C4-2B (cell line): ENCODE measurements around the gene TOR4A.

Source experiments
- H3K27ac ChIP-seq: fragments of 450-650 bp; 2 replicates; pipeline ENCODE4 v1.5.1; 2017
- ZFX ChIP-seq: fragments of 450-650 bp; IDR thresholded peaks from 2 replicates; pipeline ENCODE4 v1.6.1; 2017
- TF ChIP-seq, protein P1 (sequence below): fragments of 450-650 bp; conservative IDR thresholded peaks from 2 replicates; pipeline ENCODE4 v1.5.1; 2017; ENCODE audit warnings: mild to moderate bottlenecking

TOR4A gene

DNA sequence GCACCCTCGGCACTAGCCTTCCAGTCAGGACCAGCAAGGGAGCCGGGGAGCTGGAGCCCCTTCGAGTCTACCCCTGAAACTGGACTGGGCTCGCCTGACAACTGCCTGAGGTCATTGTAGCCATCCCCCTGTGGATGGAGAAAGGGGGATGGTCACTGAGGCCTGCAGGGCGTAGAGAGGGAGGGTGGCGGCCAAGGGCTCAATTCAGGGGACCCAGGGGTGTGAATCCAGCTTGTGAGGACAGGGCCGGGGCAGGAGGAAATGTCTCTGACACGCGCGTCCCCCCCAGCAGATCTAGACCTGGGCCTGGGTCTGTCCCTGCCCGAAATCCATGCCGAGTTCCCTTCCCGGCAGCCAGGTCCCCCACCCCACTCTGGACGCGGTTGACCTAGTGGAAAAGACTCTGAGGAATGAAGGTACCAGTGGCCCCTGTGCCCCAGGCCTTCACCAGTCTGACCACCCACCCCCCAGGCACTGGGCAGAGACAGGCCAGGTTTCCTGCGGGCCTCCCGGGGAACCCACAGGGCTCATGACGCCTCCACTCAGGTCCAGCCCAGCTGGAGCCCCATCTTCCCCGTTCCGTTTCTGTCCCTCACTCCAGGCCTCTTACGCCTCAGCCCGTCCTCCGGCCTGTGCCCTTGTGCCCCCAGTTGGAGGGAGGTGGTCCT is 46.0 kb upstream of the TOR4A start:
- TF ChIP-seq, protein P1, sequence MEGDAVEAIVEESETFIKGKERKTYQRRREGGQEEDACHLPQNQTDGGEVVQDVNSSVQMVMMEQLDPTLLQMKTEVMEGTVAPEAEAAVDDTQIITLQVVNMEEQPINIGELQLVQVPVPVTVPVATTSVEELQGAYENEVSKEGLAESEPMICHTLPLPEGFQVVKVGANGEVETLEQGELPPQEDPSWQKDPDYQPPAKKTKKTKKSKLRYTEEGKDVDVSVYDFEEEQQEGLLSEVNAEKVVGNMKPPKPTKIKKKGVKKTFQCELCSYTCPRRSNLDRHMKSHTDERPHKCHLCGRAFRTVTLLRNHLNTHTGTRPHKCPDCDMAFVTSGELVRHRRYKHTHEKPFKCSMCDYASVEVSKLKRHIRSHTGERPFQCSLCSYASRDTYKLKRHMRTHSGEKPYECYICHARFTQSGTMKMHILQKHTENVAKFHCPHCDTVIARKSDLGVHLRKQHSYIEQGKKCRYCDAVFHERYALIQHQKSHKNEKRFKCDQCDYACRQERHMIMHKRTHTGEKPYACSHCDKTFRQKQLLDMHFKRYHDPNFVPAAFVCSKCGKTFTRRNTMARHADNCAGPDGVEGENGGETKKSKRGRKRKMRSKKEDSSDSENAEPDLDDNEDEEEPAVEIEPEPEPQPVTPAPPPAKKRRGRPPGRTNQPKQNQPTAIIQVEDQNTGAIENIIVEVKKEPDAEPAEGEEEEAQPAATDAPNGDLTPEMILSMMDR: no peak
- no peak for TF ChIP-seq ZFX
- peak overlapping the region; percentile 64; the same call in 1 of the 2 replicates for H3K27ac ChIP-seq

DNA sequence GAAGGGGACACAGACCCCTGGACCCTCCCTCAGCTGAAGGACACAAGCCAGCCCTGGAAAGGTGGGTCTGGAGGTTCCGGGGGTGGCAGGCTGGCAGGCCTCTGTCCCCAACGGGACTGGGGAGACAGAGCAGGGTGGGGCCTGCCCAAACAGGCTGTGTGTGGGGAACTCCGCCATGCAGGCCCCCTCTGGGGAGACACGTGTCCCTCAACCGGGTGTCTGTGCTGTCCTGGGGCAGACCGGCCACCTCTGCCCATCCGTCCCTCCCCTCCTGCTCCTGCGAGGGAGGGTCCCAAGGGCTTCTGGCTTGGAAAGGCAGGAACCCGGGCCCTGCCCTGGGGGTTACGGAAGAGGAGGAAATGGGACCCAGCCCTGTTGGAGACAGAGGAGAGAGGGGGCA is 45.4 kb upstream of the TOR4A start:
- peak overlapping the region; percentile 64 for H3K27ac ChIP-seq
- no peak for TF ChIP-seq ZFX
- TF ChIP-seq, protein P1: no peak

DNA sequence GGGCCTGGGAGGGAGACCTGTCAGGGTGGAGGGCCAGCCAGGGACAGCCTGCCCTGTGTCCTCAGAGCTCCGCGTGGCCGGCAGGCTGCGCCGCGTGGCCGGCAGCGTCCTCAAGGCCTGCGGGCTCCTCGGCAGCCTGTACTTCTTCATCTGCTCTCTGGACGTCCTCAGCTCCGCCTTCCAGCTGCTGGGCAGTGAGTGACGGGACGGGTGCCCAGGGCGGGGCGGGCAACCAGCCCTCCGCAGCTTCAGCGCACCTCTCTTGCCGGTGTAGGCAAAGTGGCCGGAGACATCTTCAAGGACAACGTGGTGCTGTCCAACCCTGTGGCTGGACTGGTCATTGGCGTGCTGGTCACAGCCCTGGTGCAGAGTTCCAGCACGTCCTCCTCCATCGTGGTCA is 45.0 kb upstream of the TOR4A start:
- TF ChIP-seq, protein P1: no peak
- TF ChIP-seq ZFX: 0 out of 2 replicates have a peak, but pooled peaks have one; percentile 29
- H3K27ac ChIP-seq: peak overlapping the region; percentile 64

- no peak overlapping the region; the same call in 1 of the 2 replicates for H3K27ac ChIP-seq
- TF ChIP-seq, protein P1: no peak
- no peak for TF ChIP-seq ZFX
These were observed 44.2 kb upstream of the TOR4A start for GRCh38 chr9:137233143-137233980.

DNA sequence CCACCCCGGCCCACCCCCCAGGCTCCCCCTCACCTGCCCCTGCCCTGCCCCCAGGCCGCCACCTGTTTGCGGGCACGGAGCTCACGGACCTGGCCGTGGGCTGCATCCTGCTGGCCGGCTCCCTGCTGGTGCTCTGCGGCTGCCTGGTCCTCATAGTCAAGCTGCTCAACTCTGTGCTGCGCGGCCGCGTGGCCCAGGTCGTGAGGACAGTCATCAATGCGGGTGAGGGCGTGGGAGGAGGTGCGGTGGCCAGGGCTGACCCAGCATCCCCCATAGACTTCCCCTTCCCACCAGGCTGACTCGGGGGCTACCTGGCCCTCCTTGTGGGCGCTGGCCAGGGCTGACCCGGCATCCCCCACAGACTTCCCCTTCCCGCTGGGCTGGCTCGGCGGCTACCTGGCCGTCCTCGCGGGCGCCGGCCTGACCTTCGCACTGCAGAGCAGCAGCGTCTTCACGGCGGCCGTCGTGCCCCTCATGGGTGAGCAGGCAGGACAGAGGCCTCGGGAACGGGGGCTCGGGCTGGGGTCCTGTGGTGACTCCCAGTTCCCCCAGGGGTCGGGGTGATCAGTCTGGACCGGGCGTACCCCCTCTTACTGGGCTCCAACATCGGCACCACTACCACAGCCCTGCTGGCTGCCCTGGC is 43.4 kb upstream of the TOR4A start:
- no peak overlapping the region for H3K27ac ChIP-seq
- TF ChIP-seq ZFX: no peak
- TF ChIP-seq, protein P1: no peak

DNA sequence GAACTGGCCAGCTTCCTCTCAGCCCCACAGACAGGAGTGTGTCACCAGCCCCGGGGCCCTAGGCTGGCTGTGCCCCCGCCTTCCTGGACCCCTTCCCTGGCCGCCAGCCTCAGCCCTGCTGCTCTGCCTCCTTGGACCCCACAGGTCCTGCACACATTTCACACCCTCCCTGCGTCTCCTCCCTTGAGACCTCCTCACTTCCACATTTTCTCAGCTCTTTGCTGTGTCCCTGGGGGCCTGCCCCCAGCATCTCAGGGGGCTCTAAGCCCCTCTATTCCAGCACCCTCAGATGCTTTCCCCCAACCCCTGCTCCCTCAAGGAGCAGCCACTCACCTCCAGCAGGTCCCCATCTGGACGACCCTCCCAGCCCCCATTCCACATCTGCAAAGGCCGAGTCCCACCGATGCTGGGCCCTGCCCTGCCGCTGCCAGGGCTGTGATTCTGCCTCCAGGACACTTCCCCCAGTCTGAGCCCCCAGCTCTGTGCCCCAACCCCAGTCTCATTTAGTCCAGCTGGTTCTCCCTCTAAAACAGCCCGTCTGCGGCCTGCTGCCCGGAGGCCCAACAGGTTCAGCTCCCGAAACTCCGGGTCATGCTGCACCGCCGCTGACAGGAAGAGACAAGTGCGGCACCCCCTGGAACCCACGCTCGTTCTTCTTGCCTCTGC is 42.6 kb upstream of the TOR4A start:
- TF ChIP-seq ZFX: no peak
- TF ChIP-seq, protein P1: no peak
- H3K27ac ChIP-seq: no peak overlapping the region
